Stomach smooth muscle (tissue), 2 donors: ENCODE measurements around the gene EEF1AKMT4.

Source experiments
- H3K27ac ChIP-seq: one replicate; pipeline ENCODE4 v1.7.0; 2013; ENCODE audit warnings: mild to moderate bottlenecking, low read length, inconsistent platforms
- H3K27me3 ChIP-seq, 2 donors: one replicate each; pipeline ENCODE4 v1.7.0; 2013; ENCODE audit warnings: low read length in 2 of 2; ENCODE audit not compliant: insufficient read depth in 2 of 2, control insufficient read depth in 1 of 2
- H3K36me3 ChIP-seq, 2 donors: one replicate each; pipeline ENCODE4 v1.7.0; 2013; ENCODE audit warnings: low read length in 2 of 2; ENCODE audit not compliant: control insufficient read depth in 2 of 2, insufficient read depth in 2 of 2
- H3K4me1 ChIP-seq: one replicate; pipeline ENCODE4 v1.7.0; 2013; ENCODE audit warnings: low read length; ENCODE audit not compliant: control insufficient read depth, insufficient read depth
- H3K4me3 ChIP-seq, 2 donors: one replicate each; pipeline ENCODE4 v1.7.0; 2013; ENCODE audit warnings: low read length in 2 of 2
- H3K9ac ChIP-seq, 2 donors: one replicate each; pipeline ENCODE4 v1.7.0; 2013; ENCODE audit warnings: low read length in 2 of 2, mild to moderate bottlenecking in 1 of 2
- H3K9me3 ChIP-seq, 2 donors: one replicate each; pipeline ENCODE4 v1.7.0; 2013; ENCODE audit warnings: low read length in 2 of 2; ENCODE audit not compliant: control insufficient read depth in 2 of 2
- donor health status: healthy.
- donor health status: Pancreatic carcinoma.

Gene EEF1AKMT4

DNA sequence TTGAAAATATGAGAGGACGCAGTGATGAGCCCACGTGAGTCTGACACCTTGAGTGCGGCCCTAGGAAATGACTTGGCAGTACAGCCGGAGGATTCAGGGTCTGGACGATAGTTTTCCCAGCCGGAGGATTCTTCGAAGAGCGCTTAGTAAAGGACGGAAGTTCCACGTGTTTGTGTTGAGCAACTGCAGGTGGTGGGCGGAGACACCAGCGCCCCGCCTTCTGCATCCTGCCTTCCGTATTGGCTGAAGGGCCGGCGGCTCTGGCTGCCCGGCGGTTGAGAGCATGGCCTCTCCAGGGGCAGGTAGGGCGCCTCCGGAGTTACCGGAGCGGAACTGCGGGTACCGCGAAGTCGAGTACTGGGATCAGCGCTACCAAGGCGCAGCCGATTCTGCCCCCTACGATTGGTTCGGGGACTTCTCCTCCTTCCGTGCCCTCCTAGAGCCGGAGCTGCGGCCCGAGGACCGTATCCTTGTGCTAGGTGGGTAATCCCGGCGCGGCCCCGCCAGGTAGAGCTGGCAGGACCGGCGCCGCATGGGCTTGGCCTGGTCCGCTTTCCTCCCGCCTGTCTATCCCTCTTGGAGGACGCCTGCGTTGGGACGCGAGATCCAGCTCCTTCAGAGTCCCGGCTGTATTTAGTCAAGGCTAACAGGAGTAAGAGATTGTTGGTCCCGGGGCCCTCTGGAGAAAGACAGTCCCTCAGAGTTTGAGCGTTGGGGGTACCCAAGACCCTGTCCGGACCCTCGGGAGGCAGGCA is at the start of gene EEF1AKMT4:
EEF1AKMT4 (plus strand) TSS at position 261 of the 755 bp plus-strand sequence; CDS start at position 284, 23 bp downstream.
- Histone ChIP-seq H3K4me3 (peak within 1 kb of the TSS; percentile 90 to 97), H3K4me1 (peaks cover 28% of the 10 kb centered on the region), H3K27me3 (no peaks in the 10 kb centered on the region), H3K27ac (peak within 1 kb of the TSS; percentile 83), H3K9me3 (no peaks in the 10 kb centered on the region), H3K36me3 (peaks cover 5 to 11% of the 10 kb centered on the region in 2 donors), H3K9ac (peak within 1 kb of the TSS; percentile 86 to 87)

GRCh38 chr3:184200825-184201224 is 48.6 kb upstream of the EEF1AKMT4 start:
- no peak overlapping the region for H3K9ac ChIP-seq
- no peaks in the 10 kb centered on the region for H3K9me3 ChIP-seq
- H3K36me3 ChIP-seq, result peaks cover 0 to 4% of the 10 kb centered on the region in 2 donors
- no peak overlapping the region for H3K4me3 ChIP-seq
- H3K4me1 ChIP-seq, result no peaks in the 10 kb centered on the region
- no peak overlapping the region for H3K27ac ChIP-seq
- no peaks in the 10 kb centered on the region for H3K27me3 ChIP-seq

GRCh38 chr3:184203526-184203925 is 45.9 kb upstream of the EEF1AKMT4 start:
- H3K9me3 ChIP-seq, result no peaks in the 10 kb centered on the region
- no peak overlapping the region for H3K27ac ChIP-seq
- H3K9ac ChIP-seq, result no peak overlapping the region
- peaks cover 0 to 4% of the 10 kb centered on the region in 2 donors for H3K27me3 ChIP-seq
- no peaks in the 10 kb centered on the region for H3K4me1 ChIP-seq
- no peak overlapping the region for H3K4me3 ChIP-seq
- no peaks in the 10 kb centered on the region for H3K36me3 ChIP-seq

DNA sequence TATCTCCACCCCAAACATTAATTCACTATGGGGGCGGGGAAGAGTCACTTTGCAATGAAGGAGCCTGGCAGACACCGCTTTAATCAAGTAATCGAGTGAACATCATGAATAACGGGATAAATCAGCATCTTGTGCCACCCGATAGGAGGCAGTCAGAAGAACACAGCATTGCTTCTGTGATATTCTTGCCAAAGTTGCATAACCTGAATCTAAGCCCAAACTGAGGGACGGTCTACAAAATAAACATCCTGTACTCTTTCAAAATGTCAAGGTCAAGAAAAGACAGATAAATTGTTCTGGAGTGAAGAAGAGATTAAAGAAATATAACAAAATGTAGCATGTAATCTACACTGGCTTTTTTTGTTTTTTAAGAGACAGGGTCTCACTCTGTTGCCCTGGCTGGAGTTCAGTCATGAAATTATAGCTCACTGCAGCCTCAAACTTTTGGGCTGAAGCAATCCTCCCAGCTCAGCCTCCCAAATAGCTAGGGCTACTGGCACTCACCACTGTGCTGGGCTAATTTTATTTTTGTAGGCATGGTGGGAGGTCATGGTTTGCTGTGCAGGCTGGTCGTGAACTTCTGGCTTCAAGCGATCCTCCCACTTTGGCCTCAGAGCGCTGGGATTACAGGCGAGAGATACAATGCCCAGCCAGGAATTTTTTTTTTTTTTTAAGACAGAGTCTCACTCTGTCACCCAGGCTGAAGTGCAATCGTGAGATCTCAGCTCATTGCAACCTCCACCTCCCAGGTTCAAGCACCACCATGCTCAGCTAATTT is 40.1 kb upstream of the EEF1AKMT4 start:
- Histone ChIP-seq H3K27me3 (peaks cover 0 to 4% of the 10 kb centered on the region in 2 donors), H3K9me3 (no peaks in the 10 kb centered on the region), H3K4me1 (no peaks in the 10 kb centered on the region), H3K27ac (no peak overlapping the region), H3K36me3 (no peaks in the 10 kb centered on the region), H3K9ac (no peak overlapping the region), H3K4me3 (no peak overlapping the region)

GRCh38 chr3:184211297-184211696 is 38.2 kb upstream of the EEF1AKMT4 start:
- no peaks in the 10 kb centered on the region for H3K9me3 ChIP-seq
- no peak overlapping the region for H3K4me3 ChIP-seq
- H3K27me3 ChIP-seq, result peaks cover 0 to 4% of the 10 kb centered on the region in 2 donors
- no peaks in the 10 kb centered on the region for H3K4me1 ChIP-seq
- no peaks in the 10 kb centered on the region for H3K36me3 ChIP-seq
- H3K9ac ChIP-seq, result no peak overlapping the region
- no peak overlapping the region for H3K27ac ChIP-seq

GRCh38 chr3:184211718-184212117 is 37.8 kb upstream of the EEF1AKMT4 start:
- Histone ChIP-seq H3K36me3 (no peaks in the 10 kb centered on the region), H3K27ac (no peak overlapping the region), H3K9me3 (no peaks in the 10 kb centered on the region), H3K27me3 (peaks cover 0 to 2% of the 10 kb centered on the region in 2 donors), H3K4me1 (no peaks in the 10 kb centered on the region), H3K9ac (no peak overlapping the region), H3K4me3 (no peak overlapping the region)

DNA sequence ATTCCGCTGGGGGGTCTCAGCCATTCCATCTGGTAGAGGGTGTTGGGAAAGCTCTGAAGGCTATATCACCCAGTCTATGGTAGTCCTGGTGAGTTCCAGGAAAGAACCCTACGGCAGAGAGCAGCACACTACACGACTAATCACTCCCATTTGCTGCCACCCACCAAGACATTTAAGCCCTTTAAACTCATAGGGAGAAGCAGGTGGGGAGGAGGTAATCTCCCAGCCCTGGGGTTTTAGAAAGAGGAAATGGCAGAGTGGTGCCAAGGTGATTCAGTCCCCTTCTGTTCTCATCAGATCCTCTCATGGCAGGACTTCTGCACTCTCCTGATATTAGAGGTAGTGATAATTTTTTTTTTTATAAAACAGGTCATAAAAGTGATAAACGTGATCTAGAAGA is 30.7 kb upstream of the EEF1AKMT4 start:
- H3K36me3 ChIP-seq, result no peaks in the 10 kb centered on the region
- no peak overlapping the region for H3K4me3 ChIP-seq
- no peaks in the 10 kb centered on the region for H3K9me3 ChIP-seq

DNA sequence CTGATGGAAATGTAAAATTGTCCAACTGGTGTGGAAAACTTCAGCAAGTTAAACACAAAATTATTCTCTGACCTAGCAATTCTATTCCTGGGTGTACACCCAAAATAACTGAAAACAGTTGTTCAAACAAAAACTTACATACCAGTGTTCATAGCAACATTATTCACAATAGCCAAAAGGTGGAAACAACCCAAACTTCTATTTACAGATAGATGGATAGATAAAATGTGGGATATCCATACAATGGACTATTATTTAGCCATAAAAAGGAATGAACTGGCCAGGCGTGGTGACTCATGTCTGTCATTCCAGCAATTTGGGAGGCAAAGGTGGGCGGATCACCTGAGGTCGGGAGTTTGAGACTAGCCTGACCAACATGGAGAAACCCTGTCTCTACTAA is 27.0 kb upstream of the EEF1AKMT4 start:
- Histone ChIP-seq H3K27me3 (peaks cover 15% of the 10 kb centered on the region in 2 donors), H3K9me3 (no peaks in the 10 kb centered on the region), H3K27ac (no peak overlapping the region), H3K4me3 (no peak overlapping the region), H3K4me1 (no peaks in the 10 kb centered on the region), H3K9ac (no peak overlapping the region), H3K36me3 (no peaks in the 10 kb centered on the region)

More for the DNA sequence above, 30.7 kb upstream of the EEF1AKMT4 start:
- H3K9ac ChIP-seq, result no peak overlapping the region
- H3K27me3 ChIP-seq, result peaks cover 2 to 4% of the 10 kb centered on the region in 2 donors
- H3K4me1 ChIP-seq, result no peaks in the 10 kb centered on the region
- H3K27ac ChIP-seq, result no peak overlapping the region

- Histone ChIP-seq H3K27me3 (peaks cover 26 to 29% of the 10 kb centered on the region in 2 donors), H3K27ac (no peak overlapping the region), H3K36me3 (no peaks in the 10 kb centered on the region), H3K9me3 (no peaks in the 10 kb centered on the region), H3K4me3 (no peak overlapping the region), H3K9ac (no peak overlapping the region), H3K4me1 (peaks cover 5% of the 10 kb centered on the region)
Measured at GRCh38 chr3:184223946-184224345, 25.5 kb upstream of the EEF1AKMT4 start.

GRCh38 chr3:184227481-184227935 is 22.0 kb upstream of the EEF1AKMT4 start:
- H3K4me1 ChIP-seq, result peaks cover 25% of the 10 kb centered on the region
- H3K4me3 ChIP-seq, result no peak overlapping the region
- no peak overlapping the region for H3K27ac ChIP-seq
- H3K36me3 ChIP-seq, result no peaks in the 10 kb centered on the region
- H3K27me3 ChIP-seq, result peaks cover 40 to 59% of the 10 kb centered on the region in 2 donors
- H3K9ac ChIP-seq, result no peak overlapping the region
- no peaks in the 10 kb centered on the region for H3K9me3 ChIP-seq
